Epithelial cell of prostate (primary cell): ENCODE measurements around the gene CMTR1.
A peak's percentile ranks its signal among the peaks of the same experiment; 100 is the strongest.
"Not testable (repeated sequence)": the region's sequence is repeated elsewhere in the genome, so short reads cannot be mapped to it uniquely, and the experiment has no call there.

ENCODE experiments used
- DNase-seq: peaks from one replicate; pipeline ENCODE4 v3.0.0-alpha.2; 2011; ENCODE audit warnings: low read depth, low spot score
- H3K27ac ChIP-seq: fragments of 450-650 bp; 2 replicates; pipeline ENCODE4 v1.5.1; 2017; ENCODE audit warnings: mild to moderate bottlenecking

Gene CMTR1

DNA sequence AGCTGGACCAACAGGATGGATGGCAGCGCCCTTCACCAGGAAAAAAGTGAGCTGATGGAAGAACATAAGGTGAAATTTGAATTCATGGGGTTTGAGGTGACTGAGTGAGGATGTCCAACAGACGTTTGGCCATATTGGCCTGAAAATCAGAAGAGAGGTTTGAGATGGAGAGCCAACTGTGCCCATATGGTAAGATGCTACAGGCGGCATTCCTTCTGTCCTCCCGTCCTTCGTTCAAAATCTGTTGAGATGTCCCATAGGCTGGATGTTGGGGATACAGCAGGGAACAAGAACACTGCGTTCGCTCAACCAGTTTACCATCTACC lies 468 bp upstream of the CMTR1 start:
- DNase-seq: no peak
- H3K27ac ChIP-seq: peak overlapping the region; percentile 54

DNA sequence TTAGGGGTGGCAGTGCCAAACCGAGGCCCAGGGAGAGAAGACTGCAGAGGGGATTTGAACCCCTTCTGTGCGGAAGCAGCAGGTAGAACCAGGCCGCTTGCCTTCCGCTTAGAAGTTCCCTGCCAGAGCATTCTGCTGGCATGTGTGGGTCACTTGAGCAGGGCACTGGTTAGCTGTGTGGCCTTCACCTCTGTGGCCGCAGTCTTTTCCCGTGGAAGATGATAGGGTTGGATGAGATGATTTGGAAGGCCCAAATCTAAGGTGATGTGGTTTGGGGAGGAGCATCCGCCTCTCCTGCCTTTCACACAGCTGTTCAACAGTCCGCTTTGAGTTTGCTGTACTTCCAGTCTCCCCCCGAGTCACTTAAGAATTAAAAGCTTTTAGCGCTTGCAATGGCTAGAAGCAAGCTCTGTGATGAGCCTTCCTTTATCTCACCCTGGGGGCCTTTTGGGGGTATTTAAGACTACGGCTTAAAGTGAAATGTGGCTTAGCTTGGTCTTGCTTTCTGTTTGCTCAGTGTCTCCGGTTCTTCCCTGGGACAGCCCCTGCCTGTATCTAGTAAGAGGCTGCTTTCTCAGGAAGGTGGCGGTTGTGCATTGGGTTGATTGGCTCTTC lies 743 bp downstream of the CMTR1 start:
- no peak for DNase-seq
- H3K27ac ChIP-seq: peak overlapping the region; percentile 54

DNA sequence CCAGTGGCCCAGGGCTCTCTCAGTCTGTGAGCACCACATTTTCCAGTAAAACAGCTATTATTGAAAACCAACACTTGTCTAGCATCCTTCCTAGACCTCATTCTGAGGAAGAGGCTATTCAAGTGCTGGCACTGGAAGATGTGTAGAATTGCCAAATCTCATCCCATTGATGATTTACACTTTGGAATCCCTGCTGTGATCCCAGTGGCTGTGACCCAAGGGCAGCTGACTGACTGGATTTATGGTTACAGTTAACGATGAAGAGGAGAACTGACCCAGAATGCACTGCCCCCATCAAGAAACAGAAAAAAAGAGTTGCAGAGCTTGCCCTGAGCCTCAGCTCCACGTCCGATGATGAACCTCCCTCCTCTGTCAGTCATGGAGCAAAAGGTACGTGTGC lies 2.4 kb downstream of the CMTR1 start:
- no peak for DNase-seq
- no peak overlapping the region for H3K27ac ChIP-seq

DNA sequence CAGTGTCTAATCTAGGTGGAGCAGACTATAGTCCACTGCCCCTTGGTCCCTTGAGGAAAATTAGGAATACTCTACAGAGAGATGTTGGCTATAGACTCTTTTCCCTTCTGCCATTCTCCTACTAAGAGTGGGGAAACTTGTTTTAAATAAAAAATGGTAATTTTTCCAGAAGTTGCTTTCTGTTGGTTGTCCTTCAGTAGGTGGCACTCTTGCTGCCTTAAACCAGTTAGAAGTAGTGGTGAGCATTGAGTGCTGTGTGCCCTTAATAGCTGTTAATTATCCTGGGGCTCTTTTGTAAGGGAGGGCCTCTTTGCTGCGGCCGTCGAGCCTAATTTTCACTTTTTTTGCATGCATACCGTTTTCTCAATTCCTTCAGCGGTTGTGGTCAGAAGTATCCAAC lies 2.8 kb downstream of the CMTR1 start:
- no peak for DNase-seq

DNA sequence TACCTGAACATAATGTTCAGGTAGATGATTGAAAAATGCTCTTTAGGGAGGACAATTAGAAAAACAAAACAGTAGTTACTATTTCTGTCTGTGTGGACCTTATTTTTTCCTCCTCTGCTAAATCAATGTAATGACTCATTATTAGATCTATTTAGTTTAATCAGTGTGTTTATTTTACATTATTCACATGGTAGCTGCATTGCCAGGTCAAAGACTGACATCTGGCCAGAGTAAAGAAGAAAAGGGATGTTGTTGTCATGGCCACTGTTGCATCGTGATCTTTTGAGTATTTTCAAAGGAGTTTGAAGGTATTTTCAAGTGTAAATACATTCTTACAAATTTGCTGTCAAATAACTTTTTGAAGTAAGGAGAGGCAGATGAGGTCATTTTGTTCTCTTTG lies 5.9 kb downstream of the CMTR1 start:
- no peak for DNase-seq
- no peak overlapping the region for H3K27ac ChIP-seq

More for the DNA sequence above, 2.8 kb downstream of the CMTR1 start:
- H3K27ac ChIP-seq: no peak overlapping the region

DNA sequence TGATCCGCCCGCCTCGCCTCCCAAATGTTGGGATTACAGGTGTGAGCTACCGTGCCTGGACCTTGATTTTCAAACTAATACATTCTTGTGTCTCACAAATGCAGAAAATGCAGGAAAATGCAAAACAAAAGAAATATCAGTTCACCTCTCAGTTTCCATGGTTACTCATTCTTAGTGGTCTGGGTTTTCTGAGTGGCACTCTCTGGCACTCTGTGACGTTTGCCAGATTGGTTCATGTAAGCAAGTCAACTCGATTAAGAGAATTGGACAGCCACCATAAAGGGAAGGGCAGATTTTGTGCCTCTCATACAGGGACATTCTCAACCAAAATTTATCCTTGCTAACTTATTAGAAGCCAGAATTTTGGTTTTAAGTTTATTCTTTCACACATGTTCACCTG lies 8.6 kb downstream of the CMTR1 start:
- no peak for DNase-seq
- no peak overlapping the region for H3K27ac ChIP-seq

DNA sequence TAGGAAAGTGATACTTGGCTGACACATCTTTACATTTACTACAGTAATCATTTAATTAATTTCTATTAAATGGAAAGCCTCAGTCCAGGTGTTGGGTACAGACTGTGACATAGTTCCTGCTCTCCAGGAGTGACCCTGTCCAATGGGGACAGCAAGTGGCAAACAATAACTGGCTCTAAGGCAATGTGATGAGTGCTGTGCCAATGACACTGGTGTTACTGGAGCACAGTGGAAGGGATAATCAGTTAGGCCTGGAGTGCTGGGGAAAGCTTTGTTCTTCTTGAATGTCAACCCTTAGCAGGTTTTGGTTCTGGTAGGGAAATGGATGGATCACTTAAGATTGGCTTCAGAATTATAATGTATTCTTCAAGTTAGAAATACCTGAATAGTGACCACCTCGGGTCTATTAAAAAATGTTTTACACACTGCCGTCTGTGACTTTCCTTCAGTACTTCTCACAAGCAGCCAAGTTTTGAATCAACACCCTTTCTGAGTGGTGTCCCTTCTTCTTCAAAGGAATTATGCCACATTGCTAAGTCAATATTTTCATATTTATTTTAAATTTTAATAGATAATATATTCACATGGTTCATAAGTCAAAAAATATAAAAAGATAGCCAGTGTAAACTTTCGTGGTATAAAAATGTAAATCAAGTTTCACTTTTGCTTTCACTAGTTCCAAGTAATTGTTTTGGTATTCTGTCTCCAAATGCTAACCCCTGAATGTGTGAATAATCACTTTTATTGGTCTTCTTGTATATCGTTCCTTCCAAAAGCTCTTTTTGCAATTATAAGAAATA lies 9.6 kb downstream of the CMTR1 start:
- no peak for DNase-seq

DNA sequence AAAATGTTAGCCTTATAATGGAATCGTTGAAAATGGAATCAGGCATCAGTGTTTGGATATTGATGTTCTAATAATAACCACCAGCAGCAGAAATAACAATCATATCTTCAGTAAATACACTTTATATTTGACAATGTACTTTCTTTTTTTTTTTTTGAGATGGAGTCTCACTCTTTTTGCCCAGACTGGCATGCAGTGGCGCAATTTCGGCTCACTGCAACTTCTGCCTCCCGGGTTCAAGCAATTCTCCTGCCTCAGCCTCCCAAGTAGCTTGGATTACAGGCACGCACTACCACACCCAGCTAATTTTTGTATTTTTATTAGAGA lies 10.2 kb downstream of the CMTR1 start:
- H3K27ac ChIP-seq, DNase-seq: not testable (repeated sequence)

More for the DNA sequence above, 9.6 kb downstream of the CMTR1 start:
- H3K27ac ChIP-seq: no peak overlapping the region

DNA sequence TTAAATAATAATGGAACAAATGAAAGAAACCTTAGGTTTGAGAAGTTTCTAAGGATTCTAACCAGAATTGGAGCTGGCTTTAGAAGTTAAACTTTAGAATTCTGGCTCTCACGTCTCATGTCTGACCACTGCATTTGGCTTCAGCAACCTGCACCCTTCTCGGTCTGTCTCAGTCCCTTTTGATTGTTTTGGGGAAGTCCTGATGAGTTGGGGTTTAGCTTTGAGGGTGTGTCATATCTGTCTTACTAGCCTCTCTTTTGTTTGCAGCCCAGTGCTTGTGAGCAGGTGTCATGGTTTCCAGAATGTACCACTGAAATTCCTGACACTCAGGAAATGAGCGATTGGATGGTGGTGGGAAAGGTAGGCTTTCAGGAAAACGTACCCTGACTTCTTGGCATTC lies 17.0 kb downstream of the CMTR1 start:
- no peak overlapping the region for H3K27ac ChIP-seq
- DNase-seq: no peak

DNA sequence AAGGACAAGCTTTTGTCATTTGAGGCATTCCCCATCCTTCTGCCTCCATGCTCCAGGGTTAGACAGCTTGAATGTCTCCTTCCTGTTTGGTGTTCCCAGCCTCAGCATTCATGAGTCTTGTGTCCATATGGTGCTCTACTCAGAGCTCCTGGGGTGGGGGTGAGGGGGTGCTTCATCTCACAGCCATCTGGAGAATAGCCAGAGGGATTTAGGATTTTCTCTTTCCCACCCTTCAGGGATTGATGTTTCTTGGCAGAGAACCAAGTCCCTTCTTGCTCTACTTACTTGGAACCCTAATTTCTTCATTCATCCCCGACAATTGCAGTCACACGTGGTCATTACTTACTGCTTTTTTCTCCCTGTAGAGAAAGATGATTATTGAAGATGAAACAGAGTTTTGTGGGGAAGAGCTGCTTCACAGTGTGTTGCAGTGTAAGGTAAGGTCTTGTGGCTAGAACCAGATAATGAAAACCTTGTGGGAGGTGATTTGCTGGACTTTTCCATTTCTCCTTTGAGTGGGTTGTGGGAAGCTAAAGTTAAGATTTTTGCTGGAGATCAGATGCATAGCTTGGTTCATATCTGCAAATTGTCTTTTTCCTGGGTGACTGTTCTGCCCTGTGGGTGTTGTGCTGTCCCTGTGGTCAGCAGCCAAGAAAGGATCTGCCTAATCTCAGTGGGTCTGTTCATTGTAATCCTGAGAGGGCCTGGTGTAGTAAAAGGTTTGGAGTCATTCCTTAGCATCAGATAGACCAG lies 18.6 kb downstream of the CMTR1 start:
- H3K27ac ChIP-seq: no peak overlapping the region
- no peak for DNase-seq

DNA sequence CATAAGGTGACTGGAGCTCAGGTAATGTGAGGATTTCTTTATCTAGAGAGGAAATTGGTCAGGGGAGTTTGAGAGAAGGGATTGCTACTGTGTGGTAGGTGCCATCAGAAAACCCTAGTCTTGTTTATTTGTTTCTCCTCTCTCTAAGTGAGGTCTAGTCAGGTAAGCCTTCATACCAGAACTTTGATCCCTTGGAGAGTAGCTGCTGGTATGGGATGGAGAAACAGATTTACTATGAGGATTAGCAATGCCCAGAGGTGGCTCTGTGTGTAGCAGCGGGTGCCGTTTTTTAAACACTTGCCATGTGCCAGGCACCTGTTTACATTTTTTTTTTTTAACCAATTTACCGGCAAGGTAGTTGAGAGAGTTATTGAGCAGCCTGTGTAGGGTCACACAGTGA lies 19.5 kb downstream of the CMTR1 start:
- no peak for DNase-seq
- no peak overlapping the region for H3K27ac ChIP-seq

DNA sequence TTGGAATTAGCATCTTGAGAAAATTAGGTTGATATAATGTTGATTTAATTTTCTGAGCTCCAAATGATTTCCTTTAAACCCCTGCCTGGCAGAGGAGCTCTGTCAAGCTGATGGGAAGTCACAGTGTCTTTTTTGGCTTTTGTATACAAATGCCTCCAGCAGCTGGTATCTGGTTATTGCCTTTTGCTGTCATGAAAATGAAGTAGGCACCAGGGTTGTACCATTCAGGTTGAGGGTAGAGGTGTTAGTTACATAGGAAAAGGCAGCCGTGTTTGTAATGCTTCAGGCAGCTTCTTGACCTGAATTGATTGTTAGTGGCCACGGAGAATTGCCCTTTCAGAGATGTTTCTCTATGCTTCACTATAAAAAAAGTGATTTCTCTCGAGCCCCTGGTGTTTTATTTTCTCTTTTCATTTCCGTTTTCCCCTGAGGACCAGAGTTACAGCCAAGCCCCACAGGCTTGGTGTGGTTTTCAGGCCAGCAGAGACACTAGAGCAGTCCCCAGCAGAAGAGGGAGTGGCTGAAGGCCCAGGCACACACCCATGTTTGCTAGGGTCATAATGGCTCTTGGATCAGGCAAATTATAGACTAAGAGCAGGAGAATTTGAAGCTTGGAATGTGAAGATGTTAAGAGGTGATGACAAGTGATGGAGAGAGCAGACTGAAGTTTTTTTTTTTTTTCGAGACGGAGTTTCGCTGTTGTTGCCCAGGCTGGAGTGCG lies 21.6 kb downstream of the CMTR1 start:
- no peak for DNase-seq
- no peak overlapping the region for H3K27ac ChIP-seq

DNA sequence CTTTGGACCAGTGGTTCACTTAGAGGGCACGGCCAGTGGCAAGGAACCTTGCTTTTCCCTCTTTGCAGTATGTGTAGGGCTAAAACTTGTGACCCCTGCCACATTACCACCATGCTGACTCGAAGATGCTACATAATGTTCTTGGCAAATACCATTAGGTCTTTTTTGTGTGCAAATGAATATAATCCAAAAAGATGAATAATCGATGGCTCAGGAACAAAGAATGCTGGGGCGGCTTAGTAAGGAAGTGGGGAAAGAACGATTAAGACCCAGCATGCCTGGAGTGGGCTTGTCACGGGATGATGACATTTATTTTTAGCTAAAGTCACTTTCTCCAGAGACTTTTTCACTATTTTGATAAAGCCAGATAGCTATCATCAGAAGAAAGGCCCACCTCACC lies 23.1 kb downstream of the CMTR1 start:
- peak overlapping the region; percentile 67 for H3K27ac ChIP-seq

DNA sequence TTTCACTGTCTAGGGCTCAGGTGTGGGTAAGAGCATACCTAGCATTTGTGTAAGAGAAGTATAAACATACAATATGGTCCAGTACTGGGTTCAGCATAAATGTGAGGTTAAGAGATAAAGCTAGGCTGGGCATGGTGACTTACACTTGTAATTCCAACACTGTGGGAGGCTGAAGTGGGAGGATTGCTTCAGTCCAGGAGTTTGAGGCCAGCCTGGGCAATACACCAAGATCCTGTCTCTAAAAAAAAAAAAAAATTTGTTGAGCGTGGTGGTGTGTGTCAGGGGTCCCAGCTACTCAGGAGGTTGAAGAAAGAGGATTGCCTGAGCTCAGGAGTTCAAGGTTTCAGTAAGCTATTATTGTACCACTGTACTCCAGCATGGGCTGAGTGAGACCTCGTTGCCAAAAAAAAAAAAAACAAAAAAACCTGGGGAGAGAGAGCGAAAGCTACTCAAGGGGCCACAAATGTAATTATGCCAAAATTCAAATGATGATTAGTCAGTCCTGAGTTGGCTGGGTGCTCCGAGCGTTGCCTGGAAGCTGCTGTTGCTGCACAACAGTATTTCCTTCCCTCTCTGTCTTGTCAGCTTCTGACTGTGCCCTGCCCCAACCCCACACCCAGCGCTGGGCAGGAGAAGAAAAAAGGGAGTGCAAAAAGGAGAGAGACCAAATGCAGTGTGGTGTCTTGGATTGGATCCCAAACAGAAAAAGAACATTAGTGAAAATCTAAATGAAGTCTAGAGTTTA lies 24.0 kb downstream of the CMTR1 start:
- DNase-seq: no peak

More for the DNA sequence above, 23.1 kb downstream of the CMTR1 start:
- DNase-seq: no peak

DNA sequence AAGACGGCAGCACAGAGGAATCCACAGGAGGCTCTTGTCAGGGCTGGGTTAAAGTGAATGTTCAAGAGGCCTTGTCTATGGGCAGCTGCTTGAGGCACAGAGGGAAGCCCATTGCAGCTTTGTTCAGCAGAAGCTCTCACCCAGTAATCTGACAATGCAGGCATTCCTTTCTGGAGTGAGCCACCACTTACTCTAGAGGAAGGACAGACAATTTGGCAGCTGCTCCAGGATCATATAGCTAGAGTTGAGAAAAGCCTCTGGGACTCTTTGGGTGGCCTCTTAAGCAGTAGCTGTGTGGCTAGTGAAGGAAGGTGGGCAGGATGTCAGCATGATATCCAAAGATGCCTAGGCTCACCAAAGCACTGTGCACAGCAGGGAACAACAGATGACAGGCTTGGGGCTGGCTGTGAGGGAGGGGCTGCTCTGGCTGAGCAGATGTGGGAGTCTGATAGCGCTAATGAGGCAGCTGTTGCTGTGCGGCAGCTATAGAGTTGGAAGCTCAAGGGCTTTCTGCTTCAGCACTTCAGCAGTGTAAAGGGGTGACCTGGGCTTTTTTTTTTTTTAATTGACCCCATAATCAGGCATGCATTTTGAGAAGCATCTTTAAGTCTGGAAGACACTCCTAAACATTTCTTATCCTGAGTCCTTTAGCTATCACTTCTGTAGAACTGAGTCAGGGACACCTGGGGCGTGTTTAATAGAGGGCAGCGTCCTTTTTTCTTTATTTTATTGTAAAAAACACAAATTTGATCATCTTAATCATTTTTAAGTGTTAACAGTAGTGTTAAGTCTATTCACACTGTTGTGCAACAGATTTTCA lies 27.2 kb downstream of the CMTR1 start:
- H3K27ac ChIP-seq: no peak overlapping the region
- no peak for DNase-seq

More for the DNA sequence above, 24.0 kb downstream of the CMTR1 start:
- peak overlapping the region; percentile 67 for H3K27ac ChIP-seq

DNA sequence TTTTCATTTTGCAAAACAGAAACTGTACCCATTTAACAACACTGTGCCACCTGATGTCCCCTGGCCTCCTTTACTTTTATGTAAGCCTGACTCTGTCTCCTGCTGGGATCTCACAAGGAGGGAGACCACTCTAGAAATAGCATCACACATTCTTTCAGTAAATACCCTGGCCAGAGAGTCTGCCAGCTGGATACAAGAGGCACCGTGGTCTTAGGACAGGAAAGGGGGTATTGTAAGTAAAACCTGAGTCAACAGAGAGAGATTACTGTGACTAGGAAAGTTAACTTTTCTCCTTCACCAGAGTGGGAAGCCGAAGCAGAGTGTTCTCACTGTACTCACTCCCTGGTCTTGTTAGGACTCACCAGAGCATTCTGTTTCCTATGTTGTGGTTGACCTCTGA lies 27.8 kb downstream of the CMTR1 start:
- no peak for DNase-seq
- no peak overlapping the region for H3K27ac ChIP-seq

DNA sequence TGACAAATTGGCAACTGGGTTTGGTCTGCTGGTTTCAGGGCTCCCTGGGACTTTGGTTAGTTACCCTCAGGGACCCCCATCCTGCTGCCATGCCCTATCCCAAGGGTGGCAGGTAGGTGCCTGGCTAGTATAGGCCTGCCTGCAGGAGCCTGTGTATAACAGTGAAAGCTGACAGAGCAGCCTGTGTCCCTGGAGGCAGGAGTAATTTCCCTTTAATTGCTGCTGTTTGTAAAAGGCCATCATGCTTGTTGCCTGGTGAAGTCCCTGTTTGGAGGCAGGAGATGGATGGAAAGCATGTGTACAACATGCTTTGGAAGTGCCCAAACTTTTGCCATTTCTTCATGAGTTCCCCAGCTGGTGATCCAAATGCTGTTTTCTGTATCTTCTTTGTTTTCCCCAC lies 30.1 kb downstream of the CMTR1 start:
- no peak overlapping the region for H3K27ac ChIP-seq
- no peak for DNase-seq

DNA sequence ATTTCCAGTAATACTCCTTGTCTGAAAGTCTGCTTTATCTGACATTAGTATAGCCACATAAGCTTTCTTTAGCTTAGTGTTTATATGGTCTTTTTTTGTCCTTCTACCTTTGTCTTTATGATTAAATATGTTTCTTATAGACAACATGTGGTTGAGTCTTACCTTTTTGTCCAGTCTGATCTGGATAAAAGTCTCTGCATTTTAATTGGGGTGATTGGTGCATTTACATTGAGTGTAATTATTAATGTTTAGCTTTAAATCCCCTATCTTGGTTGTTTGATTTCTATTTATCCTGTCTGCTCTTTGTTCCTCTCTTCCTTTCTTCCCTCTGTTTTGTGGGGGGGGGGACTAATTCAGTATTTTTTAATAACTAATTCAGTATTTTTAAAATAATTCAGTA lies 34.7 kb downstream of the CMTR1 start:
- H3K27ac ChIP-seq: no peak overlapping the region

DNA sequence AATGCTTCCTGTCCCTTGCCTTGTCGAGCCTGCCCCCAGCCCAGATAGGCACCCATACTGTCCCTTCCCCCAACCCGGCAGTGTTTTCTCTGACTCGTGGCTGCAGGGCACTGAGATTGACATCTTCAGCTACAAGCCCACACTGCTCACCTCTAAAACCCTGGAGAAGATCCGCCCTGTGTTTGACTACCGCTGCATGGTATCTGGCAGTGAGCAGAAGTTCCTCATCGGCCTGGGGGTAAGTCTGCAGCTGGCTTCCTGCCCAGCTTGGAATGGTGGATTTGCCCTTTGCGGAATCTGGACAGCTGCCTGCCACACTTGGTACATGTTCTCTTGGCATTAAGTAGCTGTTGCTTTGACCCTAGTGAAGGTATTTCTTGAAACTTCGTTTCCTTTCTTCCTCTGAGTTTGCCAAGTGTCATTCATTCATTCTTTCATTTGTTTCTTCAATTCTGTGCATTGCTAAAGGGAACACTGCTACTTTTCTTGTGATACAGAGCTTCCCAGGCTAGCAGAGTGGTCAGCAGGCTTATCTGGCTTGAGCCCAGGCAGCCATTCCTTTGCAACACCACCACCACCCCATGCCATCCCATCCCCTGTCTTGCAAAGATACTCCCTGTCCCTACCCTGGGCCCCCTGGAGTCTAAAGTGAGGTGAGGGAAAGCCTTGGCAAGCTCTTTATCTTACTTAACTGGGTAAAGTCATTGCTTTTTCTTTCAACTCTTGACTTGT lies 40.5 kb downstream of the CMTR1 start:
- no peak overlapping the region for H3K27ac ChIP-seq
- DNase-seq: peak; percentile 46

More for the DNA sequence above, 34.7 kb downstream of the CMTR1 start:
- no peak for DNase-seq
